ENCODE results near the gene ADCY2. TPM values are rescaled to one million over a fixed set of nuclear protein-coding genes. Genes with fewer than 3 reads are reported as not detected.

Gene ADCY2
- polyA plus RNA-seq, 1 of the 3 experiments (the other 2 are of a cell fraction) = not detected

GRCh38 chr5:7741415-7742065, 345.6 kb downstream of the ADCY2 start:
- 49% methylated on average over 5 of the region's 5 CpGs for WGBS (ENCODE audit: low lambda C conversion rate)
- no peak overlapping the region for H3K9ac ChIP-seq
- H3K27ac ChIP-seq (ENCODE audit: low read depth in 2 of 2, low read length in 1 of 2) = no peak overlapping the region
- H3K4me1 ChIP-seq (ENCODE audit: control insufficient read depth in 1 of 2, insufficient read depth in 2 of 2, low read depth in 1 of 2, low read length in 1 of 2) = no peaks in the 10 kb centered on the region; a peak in 1 of 4 replicates
- TF ChIP-seq FOXJ3 (CRISPR knock-in tag; IDR thresholded peaks at IDR 0.05) = no peak
- no peaks in the 10 kb centered on the region; the same call in 1 of the 2 replicates for H3K9me3 ChIP-seq
- H3K36me3 ChIP-seq (replicated peaks in 1 of 2; ENCODE audit: control insufficient read depth in 1 of 2, insufficient read depth in 2 of 2, low read length in 1 of 2) = no peaks in the 10 kb centered on the region
- 0 out of 2 replicates have a peak, but pooled peaks cover 3% of the 10 kb centered on the region for H3K9me2 ChIP-seq
- H3K27me3 ChIP-seq (ENCODE audit: insufficient read depth) = no peaks in the 10 kb centered on the region; the same call in 1 of the 2 replicates
- H2AFZ ChIP-seq (ENCODE audit: low read depth) = no peak overlapping the region
- no peaks in the 10 kb centered on the region for H3K79me2 ChIP-seq (ENCODE audit: insufficient read depth)
- H3F3A ChIP-seq (replicated peaks; ENCODE audit: insufficient read depth) = no peaks in the 10 kb centered on the region
- ChIA-PET CTCF (no interaction called here), POLR2A (no interaction called here)
- H4K20me1 ChIP-seq (ENCODE audit: insufficient read depth) = no peaks in the 10 kb centered on the region
- DNase-seq = no peak
- no peak overlapping the region for H3K4me2 ChIP-seq
- no peak overlapping the region for H3K4me3 ChIP-seq (ENCODE audit: low read depth in 2 of 2, low read length in 1 of 2)

GRCh38 chr5:7742241-7742656, 346.3 kb downstream of the ADCY2 start:
- no peak overlapping the region for H3K4me3 ChIP-seq (ENCODE audit: low read depth in 2 of 2, low read length in 1 of 2)
- H3F3A ChIP-seq (replicated peaks; ENCODE audit: insufficient read depth) = no peaks in the 10 kb centered on the region
- H3K9me2 ChIP-seq = no peaks in the 10 kb centered on the region
- H4K20me1 ChIP-seq (ENCODE audit: insufficient read depth) = no peaks in the 10 kb centered on the region
- H3K4me1 ChIP-seq (ENCODE audit: control insufficient read depth in 1 of 2, insufficient read depth in 2 of 2, low read depth in 1 of 2, low read length in 1 of 2) = no peaks in the 10 kb centered on the region; a peak in 1 of 4 replicates
- DNase-seq = no peak
- no peaks in the 10 kb centered on the region for H3K79me2 ChIP-seq (ENCODE audit: insufficient read depth)
- 8% methylated on average over 5 of the region's 5 CpGs for WGBS (ENCODE audit: low lambda C conversion rate)
- no peaks in the 10 kb centered on the region; the same call in 1 of the 2 replicates for H3K27me3 ChIP-seq (ENCODE audit: insufficient read depth)
- no peak overlapping the region for H3K4me2 ChIP-seq
- ChIA-PET POLR2A (no interaction called here), CTCF (no interaction called here)
- no peaks in the 10 kb centered on the region for H3K36me3 ChIP-seq (replicated peaks in 1 of 2; ENCODE audit: control insufficient read depth in 1 of 2, insufficient read depth in 2 of 2, low read length in 1 of 2)
- no peaks in the 10 kb centered on the region; the same call in 1 of the 2 replicates for H3K9me3 ChIP-seq
- H3K27ac ChIP-seq (ENCODE audit: low read depth in 2 of 2, low read length in 1 of 2) = no peak overlapping the region
- H2AFZ ChIP-seq (ENCODE audit: low read depth) = no peak overlapping the region
- no peak overlapping the region for H3K9ac ChIP-seq
- TF ChIP-seq FOXJ3 (CRISPR knock-in tag; IDR thresholded peaks at IDR 0.05) (no peak), JUND (IDR thresholded peaks at IDR 0.05) (no peak), ZBTB33 (IDR thresholded peaks at IDR 0.05; ENCODE audit: borderline replicate concordance, low read depth) (no peak)

GRCh38 chr5:7745882-7746610, 350.1 kb downstream of the ADCY2 start:
- DNase-seq = peak; percentile 59
- Histone ChIP-seq H3K4me1 (ENCODE audit: control insufficient read depth in 1 of 2, insufficient read depth in 2 of 2, low read depth in 1 of 2, low read length in 1 of 2) (no peaks in the 10 kb centered on the region; a peak in 1 of 4 replicates), H3K9me2 (no peaks in the 10 kb centered on the region), H3K27me3 (ENCODE audit: insufficient read depth) (no peaks in the 10 kb centered on the region; the same call in 1 of the 2 replicates), H3K9ac (no peak overlapping the region), H2AFZ (ENCODE audit: low read depth) (no peak overlapping the region), H3K79me2 (ENCODE audit: insufficient read depth) (no peaks in the 10 kb centered on the region), H3K4me2 (no peak overlapping the region), H3K27ac (ENCODE audit: low read depth in 2 of 2, low read length in 1 of 2) (no peak overlapping the region), H4K20me1 (ENCODE audit: insufficient read depth) (no peaks in the 10 kb centered on the region), H3K36me3 (replicated peaks in 1 of 2; ENCODE audit: control insufficient read depth in 1 of 2, insufficient read depth in 2 of 2, low read length in 1 of 2) (no peaks in the 10 kb centered on the region), H3K4me3 (ENCODE audit: low read depth in 2 of 2, low read length in 1 of 2) (no peak overlapping the region; a peak in 1 of 4 replicates), H3F3A (replicated peaks; ENCODE audit: insufficient read depth) (no peaks in the 10 kb centered on the region), H3K9me3 (no peaks in the 10 kb centered on the region)
- CTCF ChIA-PET = interaction anchor here (0.6 to 4.6 kb wide), 26 partner anchors 9 to 980 kb away, joined by 3 to 47 read pairs (median 4); no protein-coding TSS in a partner anchor
- TF ChIP-seq RAD21 (IDR thresholded peaks at IDR 0.05; ENCODE audit: low read length) = peak; percentile 73
- peak; percentile 11; the same call in 1 of the 2 replicates for TF ChIP-seq NFIC (IDR thresholded peaks at IDR 0.05; ENCODE audit: borderline replicate concordance)
- TF ChIP-seq RFX5 (IDR thresholded peaks at IDR 0.05; ENCODE audit: low read length) = no peak
- TF ChIP-seq SMC3 (IDR thresholded peaks at IDR 0.05; ENCODE audit: low read depth, low read length) = peak; percentile 60
- TF ChIP-seq CTCF (IDR thresholded peaks at IDR 0.05) = peak; percentile 96
- TF ChIP-seq USF2 (IDR thresholded peaks at IDR 0.05; ENCODE audit: borderline replicate concordance, low read depth, low read length) = no peak
- no peak for TF ChIP-seq NRF1 (IDR thresholded peaks at IDR 0.05; ENCODE audit: low read depth, low read length)
- 17% methylated on average over 11 of the region's 11 CpGs for WGBS (ENCODE audit: low lambda C conversion rate)
- POLR2A ChIA-PET = no interaction called here

Measured in SK-N-SH (cell line).